NCI-H82 treated with DMSO at 0.1 percent for 48 hours (cell line): ENCODE measurements around the gene ABCA10.
"Not testable (repeated sequence)": the region's sequence is repeated elsewhere in the genome, so short reads cannot be mapped to it uniquely, and the experiment has no call there.

Source experiments
- DNase-seq: peaks from one replicate; lab custom pipeline; 2025; ENCODE audit not compliant: unreplicated experiment; lab: John Stamatoyannopoulos, UW

ABCA10 gene

DNA sequence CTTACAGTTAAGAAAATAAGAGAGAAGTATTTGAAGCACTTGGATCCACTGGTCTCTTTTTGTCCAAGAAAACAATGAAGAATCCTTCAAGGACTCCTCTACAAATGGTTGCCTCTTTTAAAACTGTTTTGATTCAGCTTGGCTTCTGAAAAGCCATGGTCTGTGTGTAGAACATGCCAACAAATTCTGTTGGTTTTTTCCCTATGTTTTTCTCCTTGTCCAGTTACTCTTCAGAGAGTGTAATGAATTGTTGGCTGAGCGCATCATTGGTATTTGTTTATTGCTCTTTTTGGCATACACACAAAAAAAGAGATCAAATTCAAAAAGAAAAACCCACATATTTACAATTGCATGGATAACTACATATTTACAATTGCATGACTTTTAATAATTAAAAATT lies at the start of gene ABCA10:
Gene ABCA10 (minus strand): TSS at position 249 of the 400 bp plus-strand sequence. CDS start 3,466 bp downstream, outside the sequence.
- DNase-seq: no peak

- DNase-seq: not testable (repeated sequence)
Observed at GRCh38 chr17:69276279-69276678, 47.7 kb upstream of the ABCA10 start.

DNA sequence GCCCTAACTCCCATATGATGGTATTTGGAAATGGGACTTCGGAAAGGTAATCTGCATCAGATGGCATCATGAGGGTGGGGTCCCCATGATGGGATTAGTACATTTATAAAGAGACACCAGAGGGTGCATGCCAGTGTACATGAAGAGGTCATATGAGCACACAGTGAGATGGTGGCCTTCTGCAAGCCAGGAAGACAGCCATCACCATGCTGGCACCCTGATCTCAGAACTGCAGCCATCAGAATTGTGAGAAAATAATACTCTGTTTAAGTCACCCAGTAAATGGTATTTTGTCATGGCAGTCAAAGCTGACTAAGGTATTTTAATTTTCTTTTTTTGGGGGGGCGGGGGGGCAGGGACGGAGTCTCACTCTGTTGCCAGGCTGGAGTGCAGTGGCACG lies 47.1 kb upstream of the ABCA10 start:
- DNase-seq: no peak

GRCh38 chr17:69271023-69271422 lies 42.4 kb upstream of the ABCA10 start:
- no peak for DNase-seq

DNA sequence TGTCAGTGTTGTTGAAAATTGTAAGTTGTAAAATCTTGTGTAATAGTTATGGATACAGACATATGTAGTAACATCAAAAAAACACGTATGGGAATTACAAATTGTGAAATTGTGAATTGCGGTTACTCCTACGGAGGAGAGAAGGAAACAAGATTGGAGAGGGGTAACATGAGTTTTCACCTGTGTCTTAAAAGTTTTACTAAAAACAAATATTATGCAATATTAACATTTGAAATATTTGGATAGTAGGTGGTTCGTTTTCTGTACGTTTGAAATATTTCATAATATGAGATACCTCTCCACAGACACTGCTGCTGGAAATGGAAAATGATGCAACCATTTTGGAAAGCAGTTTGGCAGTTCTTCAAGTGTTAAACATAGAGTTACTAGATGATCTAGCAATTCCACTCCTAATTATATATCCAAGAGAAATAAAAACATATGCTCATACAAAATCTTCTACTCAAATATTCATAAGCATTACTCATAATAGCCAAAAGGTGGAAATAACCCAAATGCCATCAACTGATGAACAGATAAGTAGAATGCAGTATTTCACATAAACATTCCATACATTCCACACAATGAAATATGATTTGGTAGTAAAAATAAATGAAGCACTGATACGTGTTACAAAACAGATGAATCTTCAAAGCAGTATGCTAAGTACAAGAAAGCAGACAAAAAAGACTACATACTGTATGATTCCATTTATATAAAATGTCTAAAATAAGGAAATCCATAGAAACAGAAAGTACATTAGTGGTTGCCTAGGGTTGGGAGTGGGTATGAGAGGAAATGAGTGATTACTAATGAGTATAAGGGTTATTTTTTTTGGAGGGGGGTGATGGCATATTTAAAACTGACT lies 40.7 kb upstream of the ABCA10 start:
- DNase-seq: no peak

- no peak for DNase-seq
Observed at GRCh38 chr17:69268543-69269014, 40.0 kb upstream of the ABCA10 start.

- no peak for DNase-seq
Observed at GRCh38 chr17:69267219-69267618, 38.6 kb upstream of the ABCA10 start.

GRCh38 chr17:69265873-69266272 lies 37.2 kb upstream of the ABCA10 start:
- no peak for DNase-seq

DNA sequence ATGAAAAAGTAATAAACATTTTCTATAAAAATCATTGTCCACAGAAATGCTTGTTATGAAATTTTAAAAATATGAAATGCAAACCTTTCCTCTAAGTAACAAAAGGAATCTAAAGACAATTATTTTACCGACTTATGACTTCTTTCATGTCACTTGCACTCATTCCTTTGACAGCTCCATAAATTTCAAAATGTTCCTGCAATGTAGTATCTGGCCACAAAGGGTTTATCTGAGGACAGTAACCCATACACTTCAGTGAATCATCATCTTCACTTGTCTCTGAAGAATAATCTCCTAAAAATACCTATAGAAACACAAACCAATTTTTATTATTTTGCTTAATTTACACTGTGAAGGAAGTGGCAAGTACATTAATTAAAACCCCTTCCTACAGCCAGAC lies 25.6 kb upstream of the ABCA10 start:
- DNase-seq: no peak

DNA sequence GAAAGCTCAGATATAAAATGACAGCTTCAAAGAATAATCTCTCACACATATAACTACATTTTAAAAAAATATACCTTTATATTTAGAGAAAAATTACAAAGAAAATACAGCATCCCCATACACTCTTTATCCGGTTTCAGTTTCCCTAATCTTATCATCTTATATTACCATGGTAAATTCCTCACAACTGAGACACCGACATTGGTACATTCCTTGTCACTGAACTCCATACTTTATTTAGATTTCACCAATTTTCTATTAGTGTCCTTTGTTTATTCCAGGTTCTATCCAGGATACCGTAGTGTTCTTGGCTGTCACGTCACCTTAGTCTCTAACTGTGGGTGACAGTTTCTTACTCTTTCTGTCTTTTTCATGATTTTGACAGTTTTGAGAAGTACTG lies 22.0 kb upstream of the ABCA10 start:
- DNase-seq: no peak

DNA sequence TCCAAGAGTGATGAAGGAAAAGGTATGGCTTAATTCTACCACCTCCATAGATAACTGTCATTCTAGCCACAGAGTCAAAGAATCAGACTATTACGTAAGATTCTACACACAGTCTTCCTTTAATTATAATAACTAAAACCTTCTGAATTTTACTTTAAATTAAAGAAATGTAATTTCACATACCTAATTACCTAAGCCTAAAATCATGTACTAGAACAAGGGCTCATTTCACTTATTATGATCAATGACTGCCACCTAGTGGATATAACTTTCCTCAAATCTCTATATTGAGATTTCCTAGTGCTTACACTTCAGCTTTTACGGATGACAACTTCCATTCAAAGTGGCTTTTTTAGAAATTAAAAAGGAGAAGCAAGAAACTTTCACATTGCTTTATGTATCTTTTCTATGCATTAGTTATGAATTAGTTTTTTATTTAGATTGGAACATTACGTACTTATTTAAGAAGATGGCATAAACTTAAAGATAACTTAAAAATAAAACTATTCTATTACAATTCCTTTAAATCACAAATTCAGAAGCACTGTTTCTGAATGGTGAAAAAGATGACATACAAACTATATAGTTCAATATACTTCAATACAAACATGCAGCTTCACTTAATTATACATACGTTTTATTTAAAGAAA lies 18.2 kb upstream of the ABCA10 start:
- peak; percentile 41 for DNase-seq

- no peak for DNase-seq
Observed at GRCh38 chr17:69246202-69246601, 17.6 kb upstream of the ABCA10 start.

DNA sequence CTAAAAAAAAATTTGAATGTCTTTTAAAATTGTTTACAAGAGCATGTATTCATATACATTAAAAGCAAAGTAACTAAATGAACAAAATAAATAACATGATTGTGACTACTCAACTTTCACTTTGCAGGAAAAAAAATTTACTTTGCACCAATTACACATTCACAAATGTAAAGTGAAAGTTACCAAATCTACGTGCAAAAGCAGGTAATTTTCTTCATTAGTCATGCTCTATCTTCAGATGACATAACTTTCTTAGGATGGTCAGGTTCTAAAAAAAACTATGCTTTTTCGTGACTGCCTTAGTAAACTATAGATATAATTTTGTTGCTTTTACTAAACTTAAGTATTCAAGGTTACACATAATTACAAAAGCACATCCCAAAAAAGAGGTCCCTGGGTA lies 17.0 kb upstream of the ABCA10 start:
- no peak for DNase-seq

DNA sequence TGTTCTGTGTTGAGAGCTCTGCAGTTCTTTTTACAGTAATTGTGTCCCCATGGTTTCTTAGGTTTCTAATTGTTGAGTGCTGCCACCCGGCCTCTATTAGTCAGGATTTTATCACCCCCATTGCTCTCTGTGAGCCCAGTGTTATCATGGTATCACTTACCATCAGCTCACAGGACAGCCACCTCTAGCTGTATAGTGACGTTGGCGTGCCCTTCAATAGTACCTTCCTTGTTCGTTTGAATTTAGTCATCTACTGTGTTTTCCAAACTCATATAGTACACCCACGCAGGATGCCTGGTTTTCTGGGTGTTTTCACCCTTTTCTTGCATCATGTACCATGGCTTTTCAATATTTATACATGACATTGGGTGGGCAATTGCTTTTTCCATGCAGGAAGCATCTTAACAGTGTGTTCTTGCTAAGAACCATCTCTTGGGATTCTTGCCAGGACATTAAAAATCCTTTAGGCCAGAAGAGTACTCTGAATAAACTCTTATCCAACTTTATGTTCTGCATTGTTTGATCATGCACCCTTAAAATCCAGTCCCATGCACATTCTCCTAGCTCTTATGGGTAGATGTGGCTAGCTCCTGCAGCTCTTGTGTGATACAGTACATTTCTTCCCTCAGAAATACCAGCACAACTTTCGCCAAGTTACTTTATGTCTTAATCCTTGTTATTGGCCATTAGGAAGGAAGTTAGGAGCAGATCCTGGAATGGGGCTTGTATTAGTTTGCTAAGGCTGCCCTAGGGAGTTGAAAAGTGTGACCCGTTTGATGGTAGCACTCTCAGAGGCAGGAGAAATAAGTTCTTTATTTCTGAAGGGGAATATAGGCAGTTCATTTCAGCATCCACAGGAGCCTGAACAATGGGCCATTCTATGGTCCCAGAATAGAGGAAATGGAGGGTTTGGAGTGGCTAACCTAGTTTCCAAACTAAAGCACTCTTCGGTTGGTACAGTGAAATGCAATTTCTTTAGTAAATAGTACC lies 11.3 kb upstream of the ABCA10 start:
- no peak for DNase-seq

GRCh38 chr17:69236946-69237345 lies 8.3 kb upstream of the ABCA10 start:
- no peak for DNase-seq

DNA sequence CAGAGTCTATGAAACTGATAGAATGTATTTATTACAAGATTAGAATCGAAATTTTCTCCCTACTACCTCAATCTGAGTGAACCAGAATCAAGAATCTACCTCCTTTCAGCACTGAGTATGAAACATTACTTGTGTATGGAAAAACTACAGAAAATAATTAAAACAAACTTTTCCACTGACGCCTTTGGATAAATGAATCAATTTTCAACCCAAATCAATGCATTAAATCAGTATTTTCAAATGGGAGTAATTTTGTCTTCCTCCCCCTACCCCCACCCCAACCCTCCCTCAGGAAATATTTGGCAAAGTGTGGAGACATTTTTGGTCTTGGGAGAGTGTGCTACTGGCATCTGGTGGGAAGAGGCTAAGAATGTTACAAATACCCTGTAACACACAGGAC lies 7.8 kb upstream of the ABCA10 start:
- DNase-seq: no peak

- DNase-seq: peak; percentile 42
Observed at GRCh38 chr17:69235338-69236058, 6.9 kb upstream of the ABCA10 start.

GRCh38 chr17:69232650-69233049 lies 4.0 kb upstream of the ABCA10 start:
- DNase-seq: no peak

DNA sequence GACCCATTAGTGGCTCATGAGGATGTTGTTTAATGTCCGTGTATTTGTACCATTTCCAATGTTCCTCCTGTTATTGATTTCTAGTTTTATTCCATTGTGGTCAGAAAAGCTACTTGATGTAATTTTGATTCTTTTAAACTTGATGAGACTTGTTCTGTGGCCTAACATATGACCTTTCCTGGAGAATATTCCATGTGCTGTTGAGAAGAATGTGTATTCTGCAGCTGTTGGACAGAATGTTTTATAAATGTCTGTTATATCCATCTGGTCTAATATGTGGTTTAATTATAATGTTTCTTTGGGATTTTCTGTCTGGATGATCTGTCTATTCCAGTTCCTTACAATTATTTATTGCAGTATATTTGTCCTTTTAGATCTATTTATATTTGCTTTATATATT lies 2.9 kb upstream of the ABCA10 start:
- DNase-seq: no peak

- no peak for DNase-seq
Observed at GRCh38 chr17:69230939-69231338, 2.3 kb upstream of the ABCA10 start.
